GM21529 (cell line): ENCODE results near the gene LRRC4.

Source experiments
- ATAC-seq: cut with Tn5 transposase; IDR thresholded peaks from one replicate; pipeline ENCODE4 v1.9.1; 2021; ENCODE audit not compliant: unreplicated experiment

The LRRC4 gene

GRCh38 chr7:128060018-128060417 lies 28.8 kb upstream of the LRRC4 start:
- no peak for ATAC-seq

GRCh38 chr7:128059143-128059988 lies 28.1 kb upstream of the LRRC4 start:
- ATAC-seq, result no peak

DNA sequence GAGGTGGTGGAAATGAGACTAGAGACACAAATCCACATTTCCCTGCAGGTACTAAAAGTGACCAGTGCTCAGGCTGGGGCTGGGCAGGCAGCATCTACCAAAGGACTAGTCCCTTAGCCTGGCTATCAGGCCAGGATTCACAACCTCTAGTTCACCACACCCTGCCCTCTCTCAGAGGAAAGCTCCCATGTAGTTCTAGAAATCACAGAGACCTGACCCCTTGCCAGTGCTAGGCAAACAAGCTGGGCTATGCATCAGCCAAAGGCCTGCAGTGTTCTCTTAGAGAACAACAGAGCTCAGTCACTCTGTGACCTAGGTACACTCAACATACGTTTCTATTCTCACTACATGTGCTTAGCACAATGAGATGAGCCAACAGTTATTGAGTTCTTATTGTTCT lies 26.7 kb upstream of the LRRC4 start:
- ATAC-seq, result no peak

DNA sequence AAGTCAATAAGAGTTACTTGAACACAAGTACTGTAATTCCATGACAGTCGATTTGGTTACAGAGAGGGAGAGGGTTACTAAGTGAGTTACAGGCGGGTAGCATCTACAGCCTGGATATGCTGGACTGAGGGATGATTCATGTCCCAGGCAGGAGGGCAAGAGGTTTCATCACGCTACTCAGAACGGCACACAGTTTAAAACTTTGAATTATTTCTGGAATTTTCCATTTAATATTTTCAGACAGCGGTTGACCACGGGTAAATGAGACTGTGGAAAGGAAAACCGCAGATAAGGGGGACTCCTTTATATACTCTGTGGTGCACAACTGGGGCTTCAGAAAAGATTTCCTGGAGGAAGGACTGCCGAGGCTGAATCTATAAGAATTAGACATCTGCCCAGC lies 25.7 kb upstream of the LRRC4 start:
- no peak for ATAC-seq

- no peak for ATAC-seq
Observed at GRCh38 chr7:128055637-128056036, 24.4 kb upstream of the LRRC4 start.

GRCh38 chr7:128054511-128054910 lies 23.3 kb upstream of the LRRC4 start:
- ATAC-seq, result no peak

DNA sequence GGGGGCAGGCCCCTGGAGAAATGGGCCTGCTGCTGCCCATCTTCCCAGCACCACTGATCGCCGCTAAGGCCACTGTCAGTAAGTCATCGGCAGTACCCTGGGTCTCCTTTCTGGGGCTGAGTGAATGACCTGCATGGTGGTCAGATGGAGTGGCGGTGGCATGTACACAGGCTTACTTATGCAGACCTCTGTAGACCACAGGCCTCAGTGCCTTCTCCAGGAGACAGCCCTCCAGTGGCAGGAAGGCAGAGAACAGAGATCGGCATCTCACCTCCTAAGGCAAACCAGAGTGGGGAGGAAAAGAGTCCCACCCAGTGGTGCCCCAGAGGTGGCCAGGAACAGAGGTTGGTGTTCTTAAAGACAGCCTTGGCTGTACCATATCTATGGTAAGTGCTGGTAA lies 22.8 kb upstream of the LRRC4 start:
- no peak for ATAC-seq

- no peak for ATAC-seq
Observed at GRCh38 chr7:128053023-128053422, 21.8 kb upstream of the LRRC4 start.

- no peak for ATAC-seq
Observed at GRCh38 chr7:128052404-128052803, 21.2 kb upstream of the LRRC4 start.

DNA sequence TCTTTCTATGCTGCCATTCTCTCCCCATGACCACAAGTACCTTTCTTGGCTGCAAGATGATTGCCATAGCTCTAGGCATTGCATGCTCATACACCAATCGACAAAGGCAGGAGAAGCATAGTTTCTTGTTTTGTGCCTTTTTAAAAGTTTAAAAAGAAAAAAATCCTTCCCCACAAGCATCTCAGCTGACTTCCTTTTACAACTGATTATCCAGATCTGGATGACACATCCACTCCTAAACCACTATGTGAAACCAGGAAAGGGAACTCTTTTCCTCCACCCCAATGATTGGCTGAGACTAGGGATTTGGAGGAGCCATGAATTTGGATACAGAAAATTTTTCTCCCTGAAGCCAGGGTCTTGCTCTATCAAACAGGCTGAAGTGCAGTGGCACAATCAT lies 14.5 kb upstream of the LRRC4 start:
- ATAC-seq, result no peak

- no peak for ATAC-seq
Observed at GRCh38 chr7:128045158-128045557, 13.9 kb upstream of the LRRC4 start.

GRCh38 chr7:128044064-128044463 lies 12.8 kb upstream of the LRRC4 start:
- ATAC-seq, result no peak

GRCh38 chr7:128042012-128042411 lies 10.8 kb upstream of the LRRC4 start:
- no peak for ATAC-seq

DNA sequence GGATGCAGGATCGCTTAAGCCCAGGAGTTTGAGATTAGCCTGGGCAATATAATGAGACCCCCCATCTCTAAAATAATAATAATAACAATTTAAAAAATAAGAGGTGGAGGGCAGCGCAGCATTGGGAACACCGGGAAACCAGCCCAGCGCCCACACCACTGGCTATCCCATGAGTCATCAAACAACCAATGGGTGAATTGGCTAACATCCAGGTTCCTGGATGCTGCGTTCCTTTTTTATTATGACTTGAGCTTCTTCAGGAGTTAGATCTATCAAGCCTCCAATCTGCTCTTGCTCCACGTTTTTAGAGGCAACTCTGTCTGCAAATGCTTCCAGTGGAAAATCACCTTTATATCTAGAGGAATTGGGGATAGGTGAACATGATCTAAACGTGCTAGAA lies 10.0 kb upstream of the LRRC4 start:
- ATAC-seq, result no peak

DNA sequence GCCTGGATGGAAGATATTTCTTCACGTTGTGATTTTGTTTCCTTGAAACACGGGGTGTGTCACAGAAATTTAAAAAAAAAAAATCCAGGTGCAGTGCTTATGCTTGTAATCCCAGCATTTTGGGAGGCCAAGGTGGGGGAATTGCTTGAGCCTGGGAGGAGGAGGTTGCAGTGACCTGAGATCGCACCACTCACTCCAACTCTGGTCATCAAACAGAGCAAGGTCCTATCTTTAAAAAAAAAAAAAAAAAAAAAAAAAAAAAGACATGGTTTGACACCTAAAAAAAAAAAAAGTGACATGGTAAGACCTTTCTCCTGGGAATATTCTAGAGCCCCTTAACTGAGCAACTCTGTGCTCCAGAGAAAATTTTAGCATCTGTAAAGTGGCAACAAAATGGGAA lies 9.0 kb upstream of the LRRC4 start:
- ATAC-seq, result no peak

- no peak for ATAC-seq
Observed at GRCh38 chr7:128039544-128039953, 8.3 kb upstream of the LRRC4 start.

GRCh38 chr7:128037880-128038619 lies 6.8 kb upstream of the LRRC4 start:
- peak; percentile 27 for ATAC-seq

DNA sequence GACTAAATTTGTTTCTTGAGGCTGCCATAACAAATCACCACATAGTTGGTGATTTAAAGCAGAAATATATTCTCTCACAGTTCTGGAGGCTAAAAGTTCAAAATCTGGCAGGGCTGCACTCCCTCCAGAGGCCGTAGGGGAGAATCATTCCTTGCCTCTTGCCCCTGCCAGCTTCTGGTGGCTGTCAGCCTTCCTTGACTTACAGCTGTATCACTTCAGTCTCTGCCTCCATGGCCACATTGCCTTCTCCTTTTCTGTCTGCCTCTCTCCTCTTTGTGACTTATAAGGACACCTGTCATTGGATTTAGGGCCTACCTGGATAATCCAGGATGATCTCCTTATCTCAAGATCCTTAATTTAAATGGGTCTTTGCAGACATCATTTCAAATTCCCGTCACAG lies 5.8 kb upstream of the LRRC4 start:
- ATAC-seq, result peak; percentile 5

DNA sequence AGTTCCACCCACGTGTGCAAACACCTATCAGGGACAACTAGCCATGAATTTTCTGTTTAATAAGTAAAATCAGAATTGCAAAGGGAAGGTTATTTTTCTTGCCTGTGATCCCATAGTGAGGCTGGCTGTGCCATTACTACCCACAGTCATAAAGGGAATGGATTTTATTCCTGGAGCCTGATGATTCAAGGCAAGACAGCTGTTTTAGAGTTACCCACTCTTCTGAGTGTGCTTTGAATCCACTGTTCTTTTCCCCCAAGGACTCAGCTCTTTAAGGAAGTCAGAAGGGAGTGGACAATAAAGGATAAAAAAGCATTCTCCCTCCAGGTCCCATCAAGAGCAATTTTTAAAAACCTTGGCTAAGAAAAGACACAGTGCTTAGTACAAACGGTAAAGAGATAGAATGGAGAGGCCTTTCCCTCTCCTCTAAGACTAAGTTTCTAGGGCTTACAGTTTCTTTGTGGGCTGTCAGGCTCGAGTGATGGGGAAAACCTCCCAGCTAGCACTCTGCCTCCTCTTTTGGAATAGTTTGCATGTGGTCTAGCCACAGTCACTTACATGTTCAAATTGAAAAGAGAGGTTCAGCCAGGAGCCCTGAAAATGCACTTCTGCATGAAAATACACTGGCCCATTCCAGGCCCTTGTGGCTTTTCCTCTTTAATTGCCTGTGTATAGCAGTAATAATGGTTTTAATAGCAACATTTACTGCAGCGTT lies 5.1 kb upstream of the LRRC4 start:
- peak; percentile 57 for ATAC-seq

DNA sequence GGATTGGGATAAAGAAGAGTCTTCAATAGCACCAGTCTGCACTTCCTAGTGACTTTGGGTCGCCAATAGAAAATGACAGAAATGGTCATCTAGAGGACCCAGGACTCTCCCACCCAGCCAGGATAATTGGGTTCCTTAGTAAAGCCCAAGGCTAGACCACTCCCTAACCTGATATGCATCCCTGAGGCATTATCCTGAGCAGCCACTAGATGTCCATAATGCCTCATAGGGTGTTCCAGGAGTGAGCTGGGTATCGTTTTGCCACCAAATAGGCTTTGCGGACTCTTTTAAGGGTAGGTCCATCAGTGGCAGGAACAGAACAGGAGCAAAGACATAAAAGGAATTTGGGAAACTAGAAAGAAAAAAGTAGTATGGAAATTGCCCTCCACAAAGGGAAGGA lies 4.5 kb upstream of the LRRC4 start:
- ATAC-seq, result no peak

DNA sequence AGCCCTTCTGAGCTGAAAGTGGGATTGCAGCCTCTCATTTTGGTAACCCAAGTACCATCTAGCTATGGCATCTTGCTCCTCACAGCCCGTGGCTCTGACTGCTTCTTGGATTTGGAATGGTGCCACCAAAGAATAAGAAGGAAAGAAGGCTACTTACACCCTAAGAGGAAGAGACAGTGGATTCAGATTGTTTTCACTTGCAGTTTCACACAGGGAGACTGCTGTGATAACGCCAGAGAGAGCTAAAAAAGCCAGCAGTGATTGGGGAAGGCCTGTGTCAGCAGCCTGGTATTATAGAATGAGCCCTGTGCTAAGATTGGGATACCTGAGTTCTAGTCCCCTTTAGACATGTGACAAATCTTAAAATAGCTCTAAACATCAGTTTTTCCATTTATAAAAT lies 3.6 kb upstream of the LRRC4 start:
- no peak for ATAC-seq

GRCh38 chr7:128033246-128033645 lies 2.0 kb upstream of the LRRC4 start:
- no peak for ATAC-seq
